Neuronal stem cell (in vitro differentiated cells): ENCODE results near the gene ZNRD2.

ENCODE experiments used
- DNase-seq: peaks from one replicate; pipeline ENCODE4 v3.0.0-alpha.2; 2013; ENCODE audit warnings: low spot score
- H2AFZ ChIP-seq: one replicate; pipeline ENCODE4 v1.6.1; 2013; ENCODE audit warnings: mild to moderate bottlenecking, low read length, inconsistent platforms
- H2AK5ac ChIP-seq: 2 replicates; pipeline ENCODE4 v1.6.1; 2013; ENCODE audit warnings: low read depth, mild to moderate bottlenecking, inconsistent platforms, low read length, moderate library complexity, mixed read lengths
- H2BK120ac ChIP-seq: 2 replicates; pipeline ENCODE4 v1.6.1; 2013; ENCODE audit warnings: low read depth, mild to moderate bottlenecking, inconsistent platforms, low read length, moderate library complexity, mixed read lengths
- H2BK12ac ChIP-seq: one replicate; pipeline ENCODE4 v1.6.1; 2013; ENCODE audit warnings: low read length, inconsistent platforms
- H2BK15ac ChIP-seq: 2 replicates; pipeline ENCODE4 v1.6.1; 2013; ENCODE audit warnings: mild to moderate bottlenecking, low read length, inconsistent platforms, mixed read lengths
- H2BK5ac ChIP-seq: one replicate; pipeline ENCODE4 v1.6.1; 2013; ENCODE audit warnings: inconsistent platforms, mild to moderate bottlenecking, low read length, moderate library complexity
- H3K14ac ChIP-seq: one replicate; pipeline ENCODE4 v1.6.1; 2013; ENCODE audit warnings: low read length, inconsistent platforms
- H3K18ac ChIP-seq: 2 replicates; pipeline ENCODE4 v1.6.1; 2013; ENCODE audit warnings: low read length, inconsistent platforms
- H3K23ac ChIP-seq: 2 replicates; pipeline ENCODE4 v1.6.1; 2013; ENCODE audit warnings: low read depth, mild to moderate bottlenecking, mixed read lengths, low read length, inconsistent platforms; ENCODE audit not compliant: poor library complexity
- H3K27ac ChIP-seq: replicated peaks from 3 replicates; pipeline ENCODE4 v1.5.1; 2013; ENCODE audit warnings: low read length, inconsistent platforms
- H3K27me3 ChIP-seq, 3 experiments: 2 replicates each; pipeline ENCODE4 v1.6.1; 2013; ENCODE audit warnings: low read length in 3 of 3, mild to moderate bottlenecking in 2 of 3, inconsistent platforms in 1 of 3, low read depth in 1 of 3, mixed read lengths in 1 of 3, moderate library complexity in 1 of 3; ENCODE audit not compliant: control insufficient read depth in 3 of 3, insufficient read depth in 3 of 3
- H3K36me3 ChIP-seq, 2 donors: replicated peaks in 1 of 2; 2 replicates each; pipeline ENCODE4 v1.6.1; 2013; ENCODE audit warnings: low read length in 2 of 2; ENCODE audit not compliant: control insufficient read depth in 2 of 2, insufficient read depth in 2 of 2
- H3K4ac ChIP-seq: 2 replicates; pipeline ENCODE4 v1.6.1; 2013; ENCODE audit warnings: inconsistent platforms, mild to moderate bottlenecking, low read length, moderate library complexity
- H3K4me1 ChIP-seq, 2 donors: 1 replicate in 1 of 2; 2 replicates in 1 of 2; pipeline ENCODE4 v1.6.1; 2013; ENCODE audit warnings: low read length in 2 of 2, low read depth in 1 of 2; ENCODE audit not compliant: control insufficient read depth in 2 of 2, insufficient read depth in 1 of 2
- H3K4me2 ChIP-seq: one replicate; pipeline ENCODE4 v1.6.1; 2013; ENCODE audit warnings: mild to moderate bottlenecking, low read length, inconsistent platforms; ENCODE audit not compliant: insufficient read depth, poor library complexity, severe bottlenecking
- H3K4me3 ChIP-seq, 2 donors: 2 replicates each; pipeline ENCODE4 v1.5.1; 2013; ENCODE audit warnings: low read length in 2 of 2, mild to moderate bottlenecking in 2 of 2, inconsistent platforms in 1 of 2, moderate library complexity in 1 of 2
- H3K79me1 ChIP-seq: one replicate; pipeline ENCODE4 v1.6.1; 2013; ENCODE audit warnings: low read depth, mild to moderate bottlenecking, inconsistent platforms, low read length, moderate library complexity
- H3K9ac ChIP-seq: one replicate; pipeline ENCODE4 v1.6.1; 2013; ENCODE audit warnings: mild to moderate bottlenecking, low read depth, low read length, inconsistent platforms; ENCODE audit not compliant: poor library complexity
- H3K9me3 ChIP-seq, 2 donors: replicated peaks in 1 of 2; 2 replicates each; pipeline versions ENCODE3 to v1.6.1; 2013; ENCODE audit warnings: low read length in 2 of 2, mild to moderate bottlenecking in 2 of 2, inconsistent platforms in 1 of 2, low read depth in 1 of 2, mixed read lengths in 1 of 2, moderate library complexity in 1 of 2; ENCODE audit not compliant: control insufficient read depth in 2 of 2, insufficient read depth in 1 of 2
- H4K8ac ChIP-seq: one replicate; pipeline ENCODE4 v1.6.1; 2013; ENCODE audit warnings: low read depth, mild to moderate bottlenecking, inconsistent platforms, low read length, moderate library complexity
- H4K91ac ChIP-seq: one replicate; pipeline ENCODE4 v1.6.1; 2013; ENCODE audit warnings: low read length, low read depth, mild to moderate bottlenecking, inconsistent platforms; ENCODE audit not compliant: poor library complexity
- WGBS, 2 donors: extraction: QIAGEN DNeasy Blood & Tissue Kit; methylation state at CpG; one replicate each; pipeline ENCODE4 v1.1.7; 2013; ENCODE audit warnings: missing lambda C conversion rate in 2 of 2, mixed read lengths in 1 of 2; ENCODE audit not compliant: insufficient read length in 2 of 2, insufficient replicate concordance in 1 of 2; ENCODE audit errors: extremely low coverage in 2 of 2; 5-methylcytosine and 5-hydroxymethylcytosine counted together

Gene ZNRD2

GRCh38 chr11:65571420-65571819 lies 1.1 kb downstream of the ZNRD2 start:
- Histone ChIP-seq H3K4me1 (peaks cover 34 to 35% of the 10 kb centered on the region in 2 donors), H3K14ac (no peak overlapping the region), H3K4me2 (peak overlapping the region; percentile 67), H3K36me3 (peaks cover 4 to 16% of the 10 kb centered on the region in 2 donors), H3K27me3 (peaks cover 0 to 18% (median 3%) of the 10 kb centered on the region in 3 experiments), H3K4ac (no peak overlapping the region), H3K4me3 (peak overlapping the region in 1 of 2 donors; percentile 80), H3K23ac (no peak overlapping the region), H2BK12ac (no peak overlapping the region), H2BK120ac (no peak overlapping the region), H2BK15ac (no peak overlapping the region), H3K18ac (no peak overlapping the region), H4K8ac (no peak overlapping the region), H4K91ac (no peak overlapping the region), H2AFZ (no peak overlapping the region), H3K9ac (no peak overlapping the region), H2BK5ac (no peak overlapping the region), H3K27ac (no peak overlapping the region), H3K9me3 (no peaks in the 10 kb centered on the region), H3K79me1 (peaks cover 7% of the 10 kb centered on the region), H2AK5ac (peak overlapping the region; percentile 24)
- no CpG with 5 or more reads among the region's 9 CpGs for WGBS, 2 donors
- no peak for DNase-seq

GRCh38 chr11:65571940-65572339 lies 1.7 kb downstream of the ZNRD2 start:
- Histone ChIP-seq H3K79me1 (peaks cover 7% of the 10 kb centered on the region), H2BK15ac (peak overlapping the region; percentile 49), H2BK5ac (peak overlapping the region; percentile 46), H3K27me3 (peaks cover 0 to 24% (median 3%) of the 10 kb centered on the region in 3 experiments), H3K9me3 (no peaks in the 10 kb centered on the region), H3K23ac (peak overlapping the region; percentile 48), H2BK120ac (no peak overlapping the region), H2AK5ac (no peak overlapping the region), H3K14ac (no peak overlapping the region), H3K18ac (peak overlapping the region; percentile 83), H4K91ac (no peak overlapping the region), H3K4me1 (peaks cover 36 to 38% of the 10 kb centered on the region in 2 donors), H3K27ac (peak overlapping the region; percentile 16), H3K36me3 (peaks cover 4 to 16% of the 10 kb centered on the region in 2 donors), H2BK12ac (no peak overlapping the region), H4K8ac (no peak overlapping the region), H2AFZ (peak overlapping the region; percentile 57), H3K4me2 (peak overlapping the region; percentile 67), H3K4me3 (peak overlapping the region; percentile 67 to 80), H3K4ac (no peak overlapping the region), H3K9ac (peak overlapping the region; percentile 74)
- no peak for DNase-seq
- WGBS, 2 donors: no CpG with 5 or more reads among the region's 11 CpGs

- Histone ChIP-seq H2AFZ (peak within 1 kb of the TSS; percentile 57), H3K4me1 (peaks cover 37 to 43% of the 10 kb centered on the region in 2 donors), H3K4ac (no peak within 1 kb of the TSS), H2BK15ac (peak within 1 kb of the TSS; percentile 49), H3K36me3 (peaks cover 4 to 16% of the 10 kb centered on the region in 2 donors), H3K4me2 (peak within 1 kb of the TSS; percentile 67), H3K27me3 (peaks cover 0 to 25% (median 3%) of the 10 kb centered on the region in 3 experiments), H3K9me3 (no peaks in the 10 kb centered on the region), H3K23ac (peak within 1 kb of the TSS; percentile 76), H4K8ac (no peak within 1 kb of the TSS), H3K4me3 (peak within 1 kb of the TSS; percentile 80 to 92), H2BK12ac (no peak within 1 kb of the TSS), H3K27ac (peak within 1 kb of the TSS; percentile 16), H2BK5ac (peak within 1 kb of the TSS; percentile 79), H3K79me1 (peaks cover 7% of the 10 kb centered on the region), H2AK5ac (peak within 1 kb of the TSS; percentile 81), H4K91ac (no peak within 1 kb of the TSS), H3K9ac (peak within 1 kb of the TSS; percentile 92), H3K14ac (no peak within 1 kb of the TSS), H2BK120ac (no peak within 1 kb of the TSS), H3K18ac (peak within 1 kb of the TSS; percentile 95)
- WGBS, 2 donors: no CpG with 5 or more reads among the region's 86 CpGs
- no peak for DNase-seq
Measured at GRCh38 chr11:65572356-65573051, 2.2 kb downstream of the ZNRD2 start, which contains the start of gene FAM89B. Gene FAM89B (plus strand): TSS chr11:65572538. CDS start chr11:65572670, 132 bp downstream.

- no peak for DNase-seq
- H3K4me2 ChIP-seq: peak overlapping the region; percentile 67
Measured at GRCh38 chr11:65573391-65574079, 3.3 kb downstream of the ZNRD2 start.

More at GRCh38 chr11:65573391-65574079, 3.3 kb downstream of the ZNRD2 start:
- H4K91ac ChIP-seq: no peak overlapping the region
- peak overlapping the region; percentile 80 to 92 for H3K4me3 ChIP-seq
- peak overlapping the region; percentile 53 for H2BK120ac ChIP-seq
- peak overlapping the region; percentile 81 for H2AK5ac ChIP-seq
- peaks cover 7% of the 10 kb centered on the region for H3K79me1 ChIP-seq
- no peak overlapping the region for H2BK12ac ChIP-seq
- no peak overlapping the region for H3K27ac ChIP-seq
- H3K9ac ChIP-seq: peak overlapping the region; percentile 80
- H3K4ac ChIP-seq: no peak overlapping the region
- no CpG with 5 or more reads among the region's 22 CpGs for WGBS, 2 donors
- H3K23ac ChIP-seq: peak overlapping the region; percentile 76
- H4K8ac ChIP-seq: no peak overlapping the region
- H2BK5ac ChIP-seq: peak overlapping the region; percentile 79
- no peaks in the 10 kb centered on the region for H3K9me3 ChIP-seq
- peaks cover 0 to 25% (median 3%) of the 10 kb centered on the region in 3 experiments for H3K27me3 ChIP-seq
- H2AFZ ChIP-seq: no peak overlapping the region
- peak overlapping the region; percentile 67 for H3K18ac ChIP-seq
- H3K36me3 ChIP-seq: peaks cover 4 to 16% of the 10 kb centered on the region in 2 donors
- H2BK15ac ChIP-seq: peak overlapping the region; percentile 26
- no peak overlapping the region for H3K14ac ChIP-seq
- H3K4me1 ChIP-seq: peaks cover 38 to 51% of the 10 kb centered on the region in 2 donors
